ENCODE data around the gene TEX22. TPM values are rescaled to one million over a fixed set of nuclear protein-coding genes. Genes with fewer than 3 reads are reported as not detected.

The TEX22 gene
- total RNA-seq, 1 experiment from 2014 or later: 0.87 TPM

GRCh38 chr14:105378873-105379685 is 19.3 kb upstream of the TEX22 start:
- ATAC-seq (no peak), DNase-seq (ENCODE audit: low spot score) (no peak)
- no peak for TF ChIP-seq E2F1 (CRISPR knock-in tag; IDR thresholded peaks at IDR 0.05)
- no peak for TF ChIP-seq ARID4B (CRISPR knock-in tag; IDR thresholded peaks at IDR 0.05; ENCODE audit: borderline replicate concordance)
- no peak for TF ChIP-seq PREB (CRISPR knock-in tag; IDR thresholded peaks at IDR 0.05; ENCODE audit: borderline replicate concordance)
- no peak overlapping the region for H3K27ac Mint-ChIP-seq
- peaks cover 9% of the 10 kb centered on the region for H3K27me3 Mint-ChIP-seq (ENCODE audit: low read depth)
- H3K9me3 Mint-ChIP-seq: 0 out of 2 replicates have a peak, but pooled peaks cover 3% of the 10 kb centered on the region
- ChIA-PET POLR2A (no interaction called here), CTCF (interaction anchor here (1.3 to 3.5 kb wide), 2 partner anchors 8 to 111 kb away, joined by 3 to 11 read pairs; no protein-coding TSS in a partner anchor)
- peaks cover 11% of the 10 kb centered on the region for H3K4me1 Mint-ChIP-seq
- H3K36me3 Mint-ChIP-seq: peaks cover 22% of the 10 kb centered on the region
- H3K4me3 Mint-ChIP-seq: no peak overlapping the region

- Mint-ChIP-seq H3K9me3 (no peaks in the 10 kb centered on the region), H3K27ac (no peak overlapping the region), H3K36me3 (peaks cover 19% of the 10 kb centered on the region), H3K27me3 (ENCODE audit: low read depth) (peaks cover 4% of the 10 kb centered on the region; the same call in 1 of the 2 replicates), H3K4me1 (peaks cover 11% of the 10 kb centered on the region), H3K4me3 (no peak overlapping the region)
- ChIA-PET POLR2A (no interaction called here), CTCF (interaction anchor here (1.3 kb wide), 1 partner anchor 9 kb away, joined by 3 read pairs; no protein-coding TSS in a partner anchor)
- DNase-seq (ENCODE audit: low spot score) (no peak), ATAC-seq (no peak)
- TF ChIP-seq AR (CRISPR knock-in tag; IDR thresholded peaks at IDR 0.05): no peak
- no peak for TF ChIP-seq ZNF532 (CRISPR knock-in tag; IDR thresholded peaks at IDR 0.05; ENCODE audit: borderline replicate concordance)
- TF ChIP-seq MAX (CRISPR knock-in tag; IDR thresholded peaks at IDR 0.05): no peak
- no peak for TF ChIP-seq FOXJ3 (CRISPR knock-in tag; IDR thresholded peaks at IDR 0.05; ENCODE audit: borderline replicate concordance)
- TF ChIP-seq FOXK1 (CRISPR knock-in tag; IDR thresholded peaks at IDR 0.05): no peak
- no peak for TF ChIP-seq TP53 (CRISPR knock-in tag; IDR thresholded peaks at IDR 0.05)
- no peak for TF ChIP-seq KAT7 (CRISPR knock-in tag; IDR thresholded peaks at IDR 0.05; ENCODE audit: borderline replicate concordance)
- no peak for TF ChIP-seq RELA (CRISPR knock-in tag; IDR thresholded peaks at IDR 0.05; ENCODE audit: borderline replicate concordance)
Observed at GRCh38 chr14:105379946-105380345, 18.4 kb upstream of the TEX22 start.

All from WTC11 (cell line).